AG10803 (cell line): ENCODE data around the gene ENG.

Experiments
- DNase-seq: peaks from one replicate; pipeline ENCODE4 v3.0.0; 2010; ENCODE audit warnings: low read depth
- H3K4me3 ChIP-seq: 2 replicates; pipeline ENCODE4 v1.5.1; 2011; ENCODE audit warnings: mild to moderate bottlenecking, low read length, control low read depth
- CTCF ChIP-seq: conservative IDR thresholded peaks from 2 replicates; pipeline ENCODE4 v1.5.1; 2011; ENCODE audit warnings: mild to moderate bottlenecking, low read length, control low read depth, inconsistent platforms

Gene ENG

GRCh38 chr9:127835991-127836516 lies 18.4 kb downstream of the ENG start:
- DNase-seq = peak; percentile 82
- peak overlapping the region; percentile 40 for H3K4me3 ChIP-seq
- no peak for TF ChIP-seq CTCF

DNA sequence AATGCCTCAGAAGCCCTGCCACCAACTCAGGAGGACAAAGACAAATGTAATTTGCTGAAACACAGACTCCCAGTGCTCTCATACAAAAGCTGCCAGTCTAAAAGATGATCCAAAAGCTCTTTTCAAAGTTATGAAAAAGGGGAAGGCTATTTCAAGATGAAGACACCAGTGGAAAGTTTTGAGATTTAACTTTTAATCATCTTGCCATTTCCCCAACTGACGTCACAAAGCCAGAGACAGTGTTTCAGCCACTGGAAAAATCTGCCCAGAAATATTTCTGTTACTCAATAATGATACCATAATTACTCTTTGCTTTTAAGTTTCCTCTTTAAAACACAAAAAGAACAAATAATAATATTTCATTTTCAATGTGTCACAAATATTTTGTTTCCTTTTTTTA lies 20.9 kb downstream of the ENG start:
- peak; percentile 72 for DNase-seq
- no peak overlapping the region for H3K4me3 ChIP-seq
- no peak for TF ChIP-seq CTCF

GRCh38 chr9:127832248-127832647 lies 22.2 kb downstream of the ENG start:
- no peak overlapping the region for H3K4me3 ChIP-seq
- DNase-seq = no peak
- no peak for TF ChIP-seq CTCF

- no peak overlapping the region for H3K4me3 ChIP-seq
- no peak for DNase-seq
Observed at GRCh38 chr9:127829205-127829906, 25.1 kb downstream of the ENG start.

GRCh38 chr9:127828262-127829031 lies 26.0 kb downstream of the ENG start:
- peak; percentile 64 for DNase-seq
- TF ChIP-seq CTCF = no peak
- H3K4me3 ChIP-seq = peak overlapping the region; percentile 37

More at GRCh38 chr9:127829205-127829906, 25.1 kb downstream of the ENG start:
- TF ChIP-seq CTCF = no peak

DNA sequence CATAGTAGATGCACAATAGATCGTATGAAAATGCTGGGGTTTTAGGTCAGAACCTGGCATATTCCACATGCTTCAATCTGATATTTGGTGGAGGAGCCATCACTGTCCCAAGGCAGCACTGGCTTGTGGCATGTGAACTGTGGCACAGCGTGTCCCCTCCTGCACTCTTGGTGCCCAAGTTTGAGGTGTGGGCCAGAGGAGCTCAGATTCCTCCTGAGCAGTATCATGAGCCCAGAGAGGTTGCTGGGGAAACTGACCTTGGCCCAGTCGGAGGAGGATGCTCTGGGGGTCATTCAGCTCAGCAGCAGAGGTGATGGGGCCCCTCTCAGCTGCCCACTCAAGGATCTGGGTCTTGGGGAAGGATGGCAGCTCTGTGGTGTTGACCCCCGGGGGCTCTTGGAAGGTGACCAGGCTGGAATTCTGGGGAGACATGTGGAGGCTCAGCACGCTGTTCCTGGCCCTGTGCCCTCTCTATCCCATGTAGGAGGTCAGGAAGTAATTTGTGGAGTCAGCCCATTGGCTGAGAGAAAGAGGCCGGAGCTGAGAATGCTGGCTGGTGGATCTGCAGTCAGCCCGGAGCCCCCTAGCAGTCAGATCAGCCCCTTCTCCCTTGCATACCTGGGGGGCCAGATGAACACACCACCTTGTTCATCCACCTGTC lies 28.1 kb downstream of the ENG start:
- no peak for DNase-seq
- TF ChIP-seq CTCF = no peak

More for the DNA sequence above, 28.1 kb downstream of the ENG start:
- H3K4me3 ChIP-seq = no peak overlapping the region
